HG02973 (cell line): ENCODE data around the gene DSCAM.
"Not testable (repeated sequence)": the region's sequence is repeated elsewhere in the genome, so short reads cannot be mapped to it uniquely, and the experiment has no call there.

Experiments
- ATAC-seq: cut with Tn5 transposase; IDR thresholded peaks from one replicate; pipeline ENCODE4 v1.9.1; 2021; ENCODE audit warnings: moderate library complexity; ENCODE audit not compliant: unreplicated experiment

The DSCAM gene

GRCh38 chr21:40194185-40194980 lies 652.6 kb downstream of the DSCAM start:
- no peak for ATAC-seq

- no peak for ATAC-seq
Observed at GRCh38 chr21:40191616-40192015, 655.3 kb downstream of the DSCAM start.

GRCh38 chr21:40191196-40191595 lies 655.8 kb downstream of the DSCAM start:
- no peak for ATAC-seq

- no peak for ATAC-seq
Observed at GRCh38 chr21:40187946-40188654, 658.9 kb downstream of the DSCAM start.

GRCh38 chr21:40187244-40187643 lies 659.7 kb downstream of the DSCAM start:
- ATAC-seq, result no peak

- no peak for ATAC-seq
Observed at GRCh38 chr21:40186045-40186444, 660.9 kb downstream of the DSCAM start.

- no peak for ATAC-seq
Observed at GRCh38 chr21:40185208-40185607, 661.8 kb downstream of the DSCAM start.

GRCh38 chr21:40182491-40182890 lies 664.5 kb downstream of the DSCAM start:
- not testable (repeated sequence) for ATAC-seq

GRCh38 chr21:40179166-40179565 lies 667.8 kb downstream of the DSCAM start:
- ATAC-seq, result no peak

- no peak for ATAC-seq
Observed at GRCh38 chr21:40178726-40179125, 668.2 kb downstream of the DSCAM start.

GRCh38 chr21:40177979-40178378 lies 669.0 kb downstream of the DSCAM start:
- ATAC-seq, result no peak

- ATAC-seq, result no peak
Observed at GRCh38 chr21:40176724-40177123, 670.2 kb downstream of the DSCAM start.

- no peak for ATAC-seq
Observed at GRCh38 chr21:40173816-40174215, 673.1 kb downstream of the DSCAM start.

- ATAC-seq, result no peak
Observed at GRCh38 chr21:40169971-40170370, 677.0 kb downstream of the DSCAM start.

- ATAC-seq, result no peak
Observed at GRCh38 chr21:40166291-40166843, 680.6 kb downstream of the DSCAM start.

GRCh38 chr21:40165773-40166070 lies 681.2 kb downstream of the DSCAM start:
- ATAC-seq, result no peak

GRCh38 chr21:40164905-40165772 lies 681.8 kb downstream of the DSCAM start:
- ATAC-seq, result no peak

- no peak for ATAC-seq
Observed at GRCh38 chr21:40162075-40162474, 684.9 kb downstream of the DSCAM start.

GRCh38 chr21:40160911-40161310 lies 686.0 kb downstream of the DSCAM start:
- no peak for ATAC-seq

GRCh38 chr21:40158366-40158765 lies 688.6 kb downstream of the DSCAM start:
- no peak for ATAC-seq

- ATAC-seq, result no peak
Observed at GRCh38 chr21:40155563-40155962, 691.4 kb downstream of the DSCAM start.
